ENCODE measurements around the gene SIM2.

GRCh38 chr21:36756527-36756926, 57.6 kb downstream of the SIM2 start:
- TF ChIP-seq CTCF (IDR thresholded peaks at IDR 0.05): no peak
- TF ChIP-seq POLR2AphosphoS5 (IDR thresholded peaks at IDR 0.05; ENCODE audit: insufficient read depth in 1 of 2, low read depth in 1 of 2): no peak
